HepG2 (cell line): ENCODE results near the gene TMEM8B.

ENCODE experiments used
- ATF2 ChIP-seq: sonication (generic); formaldehyde crosslinking; IDR thresholded peaks from 2 replicates; pipeline ENCODE4 v1.4.0; 2020; ENCODE audit warnings: missing genetic modification reagents
- CTCF ChIP-seq: sonication (generic); formaldehyde crosslinking; IDR thresholded peaks from 2 replicates; pipeline ENCODE4 v1.5.0; 2020; ENCODE audit warnings: mild to moderate bottlenecking, missing genetic modification reagents, moderate library complexity
- ZNF33A ChIP-seq: sonication (generic); formaldehyde crosslinking; IDR thresholded peaks from 2 replicates; pipeline ENCODE4 v1.5.1; 2020; ENCODE audit warnings: missing genetic modification reagents, mild to moderate bottlenecking, moderate library complexity, borderline replicate concordance

- TF ChIP-seq CTCF, result no peak
- TF ChIP-seq ZNF33A, result no peak
- TF ChIP-seq ATF2 (CRISPR knock-in tag), result no peak
Measured at GRCh38 chr9:35818341-35818740, 10.7 kb upstream of the TMEM8B start.
